ENCODE results near the gene LST1. TPM values are rescaled to one million over a fixed set of nuclear protein-coding genes. Genes with fewer than 3 reads are reported as not detected.

Gene LST1
- polyA plus RNA-seq, 4 donors = 3.1 to 37.0 (median 14.5) TPM

DNA sequence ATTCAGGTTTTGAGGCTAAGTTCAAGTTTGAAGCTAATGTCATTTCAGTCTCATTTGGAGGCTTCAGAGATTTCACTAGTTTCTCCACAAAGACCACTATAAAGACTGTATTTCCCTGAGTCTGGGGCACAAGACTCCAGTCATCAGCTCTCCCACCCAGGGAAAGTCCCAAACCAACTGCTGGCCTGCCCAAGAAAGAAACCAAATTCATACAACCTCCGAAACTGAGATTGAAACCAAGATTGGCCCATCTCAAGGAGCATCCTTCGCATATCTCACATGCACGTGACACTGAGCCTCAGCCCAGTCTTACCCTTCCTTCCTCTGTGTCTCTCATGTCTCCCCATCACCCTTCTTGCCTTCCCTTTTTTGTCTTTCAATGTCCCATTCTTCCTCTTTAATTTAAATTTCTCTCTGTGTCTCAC, 17.5 kb upstream of the LST1 start:
- no peaks in the 10 kb centered on the region for H3K36me3 ChIP-seq (ENCODE audit: control insufficient read depth in 3 of 3, insufficient read depth in 2 of 3, low read depth in 1 of 3, low read length in 3 of 3)
- H3K9me3 ChIP-seq (ENCODE audit: control insufficient read depth in 2 of 2, insufficient read depth in 1 of 2, low read depth in 1 of 2, low read length in 1 of 2) = no peaks in the 10 kb centered on the region
- H3K27ac ChIP-seq (ENCODE audit: low read depth in 1 of 3, low read length in 2 of 3) = no peak overlapping the region
- FAIRE-seq (no peak), DNase-seq (no peak)
- H3K4me1 ChIP-seq (ENCODE audit: control insufficient read depth in 3 of 3, insufficient read depth in 2 of 3, low read depth in 1 of 3, low read length in 2 of 3) = no peaks in the 10 kb centered on the region
- H3K27me3 ChIP-seq (ENCODE audit: control insufficient read depth in 3 of 3, insufficient read depth in 3 of 3, low read length in 3 of 3) = peaks cover 0 to 3% (median 0%) of the 10 kb centered on the region in 3 donors
- H3K4me3 ChIP-seq (ENCODE audit: low read depth in 1 of 3, low read length in 3 of 3) = no peak overlapping the region
- 59 to 64% (median 61%) methylated on average over 3 of the region's 3 CpGs for WGBS, 3 donors

DNA sequence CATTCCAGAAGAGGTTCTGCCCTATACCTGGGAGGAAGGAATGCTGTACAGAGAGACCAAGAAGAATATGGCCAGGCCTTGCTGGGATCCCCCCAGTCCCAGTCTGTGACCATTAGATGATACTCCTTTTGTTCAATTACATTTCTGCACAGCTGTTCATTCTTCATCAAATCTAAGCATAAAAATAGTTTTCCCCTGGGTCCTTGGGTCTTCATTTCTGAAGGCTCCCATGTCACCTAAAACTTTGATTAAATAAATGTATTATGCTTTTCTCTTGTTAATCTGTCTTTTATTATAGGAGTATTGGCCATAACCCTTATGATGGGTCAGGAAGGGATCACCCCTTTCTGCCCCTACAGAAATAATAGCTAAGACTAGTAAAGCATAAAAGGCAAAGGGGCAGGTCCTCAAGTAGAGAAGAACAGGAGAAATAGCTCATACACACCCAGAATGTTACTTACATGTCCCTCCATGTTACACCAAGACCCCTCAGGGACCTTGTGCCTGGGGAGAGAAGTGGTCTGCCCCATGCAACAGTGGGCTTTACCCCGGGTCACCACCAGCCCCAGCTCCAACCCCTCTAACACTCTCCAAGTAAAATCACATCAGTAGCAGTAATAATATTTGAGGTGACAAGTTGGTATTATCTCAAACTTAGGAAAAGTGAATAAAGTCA, 16.1 kb upstream of the LST1 start:
- Histone ChIP-seq H3K4me1 (ENCODE audit: control insufficient read depth in 3 of 3, insufficient read depth in 2 of 3, low read depth in 1 of 3, low read length in 2 of 3) (no peaks in the 10 kb centered on the region), H3K27ac (ENCODE audit: low read depth in 1 of 3, low read length in 2 of 3) (no peak overlapping the region), H3K36me3 (ENCODE audit: control insufficient read depth in 3 of 3, insufficient read depth in 2 of 3, low read depth in 1 of 3, low read length in 3 of 3) (no peaks in the 10 kb centered on the region), H3K4me3 (ENCODE audit: low read depth in 1 of 3, low read length in 3 of 3) (no peak overlapping the region), H3K9me3 (ENCODE audit: control insufficient read depth in 2 of 2, insufficient read depth in 1 of 2, low read depth in 1 of 2, low read length in 1 of 2) (no peaks in the 10 kb centered on the region), H3K27me3 (ENCODE audit: control insufficient read depth in 3 of 3, insufficient read depth in 3 of 3, low read length in 3 of 3) (peaks cover 0 to 15% (median 0%) of the 10 kb centered on the region in 3 donors)
- 82 to 88% (median 84%) methylated on average over 1 of the region's 1 CpG for WGBS, 3 donors
- no peak for FAIRE-seq
- no peak for DNase-seq

DNA sequence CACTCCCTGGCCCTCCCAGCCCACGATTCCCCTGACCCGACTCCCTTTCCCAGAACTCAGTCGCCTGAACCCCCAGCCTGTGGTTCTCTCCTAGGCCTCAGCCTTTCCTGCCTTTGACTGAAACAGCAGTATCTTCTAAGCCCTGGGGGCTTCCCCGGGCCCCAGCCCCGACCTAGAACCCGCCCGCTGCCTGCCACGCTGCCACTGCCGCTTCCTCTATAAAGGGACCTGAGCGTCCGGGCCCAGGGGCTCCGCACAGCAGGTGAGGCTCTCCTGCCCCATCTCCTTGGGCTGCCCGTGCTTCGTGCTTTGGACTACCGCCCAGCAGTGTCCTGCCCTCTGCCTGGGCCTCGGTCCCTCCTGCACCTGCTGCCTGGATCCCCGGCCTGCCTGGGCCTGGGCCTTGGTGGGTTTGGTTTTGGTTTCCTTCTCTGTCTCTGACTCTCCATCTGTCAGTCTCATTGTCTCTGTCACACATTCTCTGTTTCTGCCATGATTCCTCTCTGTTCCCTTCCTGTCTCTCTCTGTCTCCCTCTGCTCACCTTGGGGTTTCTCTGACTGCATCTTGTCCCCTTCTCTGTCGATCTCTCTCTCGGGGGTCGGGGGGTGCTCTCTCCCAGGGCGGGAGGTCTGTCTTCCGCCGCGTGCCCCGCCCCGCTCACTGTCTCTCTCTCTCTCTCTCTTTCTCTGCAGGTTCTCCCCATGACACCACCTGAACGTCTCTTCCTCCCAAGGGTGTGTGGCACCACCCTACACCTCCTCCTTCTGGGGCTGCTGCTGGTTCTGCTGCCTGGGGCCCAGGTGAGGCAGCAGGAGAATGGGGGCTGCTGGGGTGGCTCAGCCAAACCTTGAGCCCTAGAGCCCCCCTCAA, 13.8 kb upstream of the LST1 start, which contains the start of gene LTA:
Gene LTA (plus strand): TSS at position 249 of the 871 bp plus-strand sequence. CDS start 454 bp downstream, at position 703.
- no peak for FAIRE-seq
- DNase-seq = no peak
- no peaks in the 10 kb centered on the region for H3K9me3 ChIP-seq (ENCODE audit: control insufficient read depth in 2 of 2, insufficient read depth in 1 of 2, low read depth in 1 of 2, low read length in 1 of 2)
- H3K4me3 ChIP-seq (ENCODE audit: low read depth in 1 of 3, low read length in 3 of 3) = peak within 1 kb of the TSS in 1 of 3 donors; percentile 12
- H3K27ac ChIP-seq (ENCODE audit: low read depth in 1 of 3, low read length in 2 of 3) = peak within 1 kb of the TSS in 2 of 3 donors; percentile 47 to 80
- H3K36me3 ChIP-seq (ENCODE audit: control insufficient read depth in 3 of 3, insufficient read depth in 2 of 3, low read depth in 1 of 3, low read length in 3 of 3) = no peaks in the 10 kb centered on the region
- H3K27me3 ChIP-seq (ENCODE audit: control insufficient read depth in 3 of 3, insufficient read depth in 3 of 3, low read length in 3 of 3) = peaks cover 0 to 21% (median 0%) of the 10 kb centered on the region in 3 donors
- WGBS, 3 donors = 68 to 74% (median 72%) methylated on average over 22 to 27 of the region's 27 CpGs
- no peaks in the 10 kb centered on the region for H3K4me1 ChIP-seq (ENCODE audit: control insufficient read depth in 3 of 3, insufficient read depth in 2 of 3, low read depth in 1 of 3, low read length in 2 of 3)

DNA sequence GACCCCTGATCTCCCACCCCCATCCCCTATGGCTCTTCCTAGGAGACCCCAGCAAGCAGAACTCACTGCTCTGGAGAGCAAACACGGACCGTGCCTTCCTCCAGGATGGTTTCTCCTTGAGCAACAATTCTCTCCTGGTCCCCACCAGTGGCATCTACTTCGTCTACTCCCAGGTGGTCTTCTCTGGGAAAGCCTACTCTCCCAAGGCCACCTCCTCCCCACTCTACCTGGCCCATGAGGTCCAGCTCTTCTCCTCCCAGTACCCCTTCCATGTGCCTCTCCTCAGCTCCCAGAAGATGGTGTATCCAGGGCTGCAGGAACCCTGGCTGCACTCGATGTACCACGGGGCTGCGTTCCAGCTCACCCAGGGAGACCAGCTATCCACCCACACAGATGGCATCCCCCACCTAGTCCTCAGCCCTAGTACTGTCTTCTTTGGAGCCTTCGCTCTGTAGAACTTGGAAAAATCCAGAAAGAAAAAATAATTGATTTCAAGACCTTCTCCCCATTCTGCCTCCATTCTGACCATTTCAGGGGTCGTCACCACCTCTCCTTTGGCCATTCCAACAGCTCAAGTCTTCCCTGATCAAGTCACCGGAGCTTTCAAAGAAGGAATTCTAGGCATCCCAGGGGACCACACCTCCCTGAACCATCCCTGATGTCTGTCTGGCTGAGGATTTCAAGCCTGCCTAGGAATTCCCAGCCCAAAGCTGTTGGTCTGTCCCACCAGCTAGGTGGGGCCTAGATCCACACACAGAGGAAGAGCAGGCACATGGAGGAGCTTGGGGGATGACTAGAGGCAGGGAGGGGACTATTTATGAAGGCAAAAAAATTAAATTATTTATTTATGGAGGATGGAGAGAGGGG, 12.6 kb upstream of the LST1 start:
- no peaks in the 10 kb centered on the region for H3K36me3 ChIP-seq (ENCODE audit: control insufficient read depth in 3 of 3, insufficient read depth in 2 of 3, low read depth in 1 of 3, low read length in 3 of 3)
- FAIRE-seq (no peak), DNase-seq (no peak)
- peaks cover 0 to 19% (median 0%) of the 10 kb centered on the region in 3 donors for H3K27me3 ChIP-seq (ENCODE audit: control insufficient read depth in 3 of 3, insufficient read depth in 3 of 3, low read length in 3 of 3)
- H3K27ac ChIP-seq (ENCODE audit: low read depth in 1 of 3, low read length in 2 of 3) = peak overlapping the region in 1 of 3 donors; percentile 9
- H3K9me3 ChIP-seq (ENCODE audit: control insufficient read depth in 2 of 2, insufficient read depth in 1 of 2, low read depth in 1 of 2, low read length in 1 of 2) = no peaks in the 10 kb centered on the region
- H3K4me3 ChIP-seq (ENCODE audit: low read depth in 1 of 3, low read length in 3 of 3) = no peak overlapping the region
- no peaks in the 10 kb centered on the region for H3K4me1 ChIP-seq (ENCODE audit: control insufficient read depth in 3 of 3, insufficient read depth in 2 of 3, low read depth in 1 of 3, low read length in 2 of 3)
- WGBS, 3 donors = 85 to 92% (median 89%) methylated on average over 9 of the region's 9 CpGs

DNA sequence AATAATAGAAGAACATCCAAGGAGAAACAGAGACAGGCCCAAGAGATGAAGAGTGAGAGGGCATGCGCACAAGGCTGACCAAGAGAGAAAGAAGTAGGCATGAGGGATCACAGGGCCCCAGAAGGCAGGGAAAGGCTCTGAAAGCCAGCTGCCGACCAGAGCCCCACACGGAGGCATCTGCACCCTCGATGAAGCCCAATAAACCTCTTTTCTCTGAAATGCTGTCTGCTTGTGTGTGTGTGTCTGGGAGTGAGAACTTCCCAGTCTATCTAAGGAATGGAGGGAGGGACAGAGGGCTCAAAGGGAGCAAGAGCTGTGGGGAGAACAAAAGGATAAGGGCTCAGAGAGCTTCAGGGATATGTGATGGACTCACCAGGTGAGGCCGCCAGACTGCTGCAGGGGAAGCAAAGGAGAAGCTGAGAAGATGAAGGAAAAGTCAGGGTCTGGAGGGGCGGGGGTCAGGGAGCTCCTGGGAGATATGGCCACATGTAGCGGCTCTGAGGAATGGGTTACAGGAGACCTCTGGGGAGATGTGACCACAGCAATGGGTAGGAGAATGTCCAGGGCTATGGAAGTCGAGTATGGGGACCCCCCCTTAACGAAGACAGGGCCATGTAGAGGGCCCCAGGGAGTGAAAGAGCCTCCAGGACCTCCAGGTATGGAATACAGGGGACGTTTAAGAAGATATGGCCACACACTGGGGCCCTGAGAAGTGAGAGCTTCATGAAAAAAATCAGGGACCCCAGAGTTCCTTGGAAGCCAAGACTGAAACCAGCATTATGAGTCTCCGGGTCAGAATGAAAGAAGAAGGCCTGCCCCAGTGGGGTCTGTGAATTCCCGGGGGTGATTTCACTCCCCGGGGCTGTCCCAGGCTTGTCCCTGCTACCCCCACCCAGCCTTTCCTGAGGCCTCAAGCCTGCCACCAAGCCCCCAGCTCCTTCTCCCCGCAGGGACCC, 11.7 kb upstream of the LST1 start:
- 72 to 80% (median 77%) methylated on average over 14 of the region's 14 CpGs for WGBS, 3 donors
- Histone ChIP-seq H3K27ac (ENCODE audit: low read depth in 1 of 3, low read length in 2 of 3) (peak overlapping the region in 1 of 3 donors; percentile 55), H3K36me3 (ENCODE audit: control insufficient read depth in 3 of 3, insufficient read depth in 2 of 3, low read depth in 1 of 3, low read length in 3 of 3) (no peaks in the 10 kb centered on the region), H3K4me1 (ENCODE audit: control insufficient read depth in 3 of 3, insufficient read depth in 2 of 3, low read depth in 1 of 3, low read length in 2 of 3) (no peaks in the 10 kb centered on the region), H3K9me3 (ENCODE audit: control insufficient read depth in 2 of 2, insufficient read depth in 1 of 2, low read depth in 1 of 2, low read length in 1 of 2) (no peaks in the 10 kb centered on the region), H3K27me3 (ENCODE audit: control insufficient read depth in 3 of 3, insufficient read depth in 3 of 3, low read length in 3 of 3) (peaks cover 0 to 18% (median 0%) of the 10 kb centered on the region in 3 donors), H3K4me3 (ENCODE audit: low read depth in 1 of 3, low read length in 3 of 3) (no peak overlapping the region)
- FAIRE-seq (no peak), DNase-seq (no peak)

DNA sequence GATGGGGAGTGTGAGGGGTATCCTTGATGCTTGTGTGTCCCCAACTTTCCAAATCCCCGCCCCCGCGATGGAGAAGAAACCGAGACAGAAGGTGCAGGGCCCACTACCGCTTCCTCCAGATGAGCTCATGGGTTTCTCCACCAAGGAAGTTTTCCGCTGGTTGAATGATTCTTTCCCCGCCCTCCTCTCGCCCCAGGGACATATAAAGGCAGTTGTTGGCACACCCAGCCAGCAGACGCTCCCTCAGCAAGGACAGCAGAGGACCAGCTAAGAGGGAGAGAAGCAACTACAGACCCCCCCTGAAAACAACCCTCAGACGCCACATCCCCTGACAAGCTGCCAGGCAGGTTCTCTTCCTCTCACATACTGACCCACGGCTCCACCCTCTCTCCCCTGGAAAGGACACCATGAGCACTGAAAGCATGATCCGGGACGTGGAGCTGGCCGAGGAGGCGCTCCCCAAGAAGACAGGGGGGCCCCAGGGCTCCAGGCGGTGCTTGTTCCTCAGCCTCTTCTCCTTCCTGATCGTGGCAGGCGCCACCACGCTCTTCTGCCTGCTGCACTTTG, 10.7 kb upstream of the LST1 start, which contains the start of gene TNF:
Gene TNF (plus strand): TSS at position 231 of the 567 bp plus-strand sequence. CDS start 177 bp downstream, at position 408.
- 45 to 58% (median 51%) methylated on average over 15 to 19 of the region's 19 CpGs for WGBS, 3 donors
- Histone ChIP-seq H3K27me3 (ENCODE audit: control insufficient read depth in 3 of 3, insufficient read depth in 3 of 3, low read length in 3 of 3) (peaks cover 0 to 18% (median 0%) of the 10 kb centered on the region in 3 donors), H3K9me3 (ENCODE audit: control insufficient read depth in 2 of 2, insufficient read depth in 1 of 2, low read depth in 1 of 2, low read length in 1 of 2) (peaks cover 0 to under 1% of the 10 kb centered on the region in 2 donors), H3K4me1 (ENCODE audit: control insufficient read depth in 3 of 3, insufficient read depth in 2 of 3, low read depth in 1 of 3, low read length in 2 of 3) (peaks cover 0 to under 1% (median 0%) of the 10 kb centered on the region in 3 donors), H3K36me3 (ENCODE audit: control insufficient read depth in 3 of 3, insufficient read depth in 2 of 3, low read depth in 1 of 3, low read length in 3 of 3) (no peaks in the 10 kb centered on the region), H3K27ac (ENCODE audit: low read depth in 1 of 3, low read length in 2 of 3) (peak within 1 kb of the TSS in 2 of 3 donors; percentile 45 to 55), H3K4me3 (ENCODE audit: low read depth in 1 of 3, low read length in 3 of 3) (peak within 1 kb of the TSS in 2 of 3 donors; percentile 19 to 24)
- DNase-seq (peak in 1 of 2 donors; percentile 42), FAIRE-seq (no peak)

All from small intestine (tissue), 7 donors.